Neural cell (in vitro differentiated cells): ENCODE results near the gene NPHP4. TPM values are rescaled to one million over a fixed set of nuclear protein-coding genes. Genes with fewer than 3 reads are reported as not detected.

Experiments
- H2AFZ ChIP-seq: fragments of 200-600, 300-800 bp; sonication (generic), shearing (Covaris generic); 2 replicates; pipeline ENCODE4 v1.6.0; 2014; ENCODE audit warnings: low read depth, mild to moderate bottlenecking, antibody characterized with exemption, low read length, moderate library complexity
- H3F3A ChIP-seq: fragments of 200-600 bp; shearing (Covaris generic); 2 replicates; pipeline ENCODE4 v1.6.1; 2016; ENCODE audit warnings: mild to moderate bottlenecking, moderate library complexity, mixed read lengths, antibody characterized with exemption, low read length; ENCODE audit not compliant: insufficient read depth, poor library complexity, severe bottlenecking
- H3K27ac ChIP-seq: fragments of 200-600, 300-800 bp; sonication (generic), shearing (Covaris generic); 2 replicates; pipeline ENCODE4 v1.5.1; 2014; ENCODE audit warnings: mild to moderate bottlenecking, low read length, moderate library complexity
- H3K27me3 ChIP-seq: fragments of 300-800, 200-600 bp; sonication (generic), shearing (Covaris generic); 2 replicates; pipeline ENCODE4 v1.6.0; 2014; ENCODE audit warnings: mild to moderate bottlenecking, low read depth, low read length, moderate library complexity; ENCODE audit not compliant: insufficient read depth
- H3K36me3 ChIP-seq: fragments of 300-800, 200-600 bp; sonication (generic), shearing (Covaris generic); 2 replicates; pipeline ENCODE4 v1.5.1; 2014; ENCODE audit warnings: mild to moderate bottlenecking, antibody characterized with exemption, low read length, moderate library complexity; ENCODE audit not compliant: insufficient read depth
- H3K4me2 ChIP-seq: fragments of 300-800, 200-600 bp; sonication (generic), shearing (Covaris generic); 2 replicates; pipeline ENCODE4 v1.6.0; 2014; ENCODE audit warnings: mild to moderate bottlenecking, low read length
- H3K4me3 ChIP-seq: fragments of 300-800, 200-600 bp; sonication (generic), shearing (Covaris generic); 2 replicates; pipeline ENCODE4 v1.5.1; 2014; ENCODE audit warnings: mild to moderate bottlenecking, low read length, moderate library complexity
- H3K79me2 ChIP-seq: fragments of 200-600 bp; shearing (Covaris generic); replicated peaks from 2 replicates; pipeline ENCODE4 v1.6.0; 2014; ENCODE audit warnings: mild to moderate bottlenecking, low read length, moderate library complexity; ENCODE audit not compliant: insufficient read depth
- H3K9ac ChIP-seq: fragments of 300-800, 200-600 bp; sonication (generic), shearing (Covaris generic); 2 replicates; pipeline ENCODE4 v1.6.1; 2016; ENCODE audit warnings: mild to moderate bottlenecking, low read length, mixed read lengths
- H3K9me2 ChIP-seq: fragments of 200-600 bp; shearing (Covaris generic); 2 replicates; pipeline ENCODE4 v1.6.1; 2016; ENCODE audit warnings: mild to moderate bottlenecking, low read length, mixed read lengths; ENCODE audit not compliant: insufficient read depth
- H3K9me3 ChIP-seq: fragments of 200-600, 300-800 bp; sonication (generic), shearing (Covaris generic); 2 replicates; pipeline ENCODE4 v1.6.1; 2016; ENCODE audit warnings: mild to moderate bottlenecking, mixed run types, low read length, moderate library complexity, mixed read lengths
- H4K20me1 ChIP-seq: fragments of 200-600 bp; shearing (Covaris generic); 2 replicates; pipeline ENCODE4 v1.6.1; 2016; ENCODE audit warnings: mild to moderate bottlenecking, mixed run types; ENCODE audit not compliant: insufficient read depth
- EP300 ChIP-seq: fragments of 450-650 bp; conservative IDR thresholded peaks from 2 replicates; pipeline ENCODE4 v1.6.1; 2014; ENCODE audit warnings: antibody characterized with exemption, mild to moderate bottlenecking, moderate library complexity; ENCODE audit not compliant: poor library complexity, severe bottlenecking
- EZH2 ChIP-seq: fragments of 200-600, 300-800 bp; shearing (Covaris generic), sonication (generic); IDR thresholded peaks from 2 replicates; pipeline ENCODE4 v1.6.1; 2014; ENCODE audit warnings: antibody characterized with exemption, low read length, borderline replicate concordance, mild to moderate bottlenecking; ENCODE audit not compliant: insufficient read depth, poor library complexity, severe bottlenecking
- MXI1 ChIP-seq: fragments of 450-650 bp; conservative IDR thresholded peaks from 2 replicates; pipeline ENCODE4 v1.6.1; 2014; ENCODE audit warnings: antibody characterized with exemption, mild to moderate bottlenecking; ENCODE audit not compliant: poor library complexity, severe bottlenecking
- POLR2AphosphoS5 ChIP-seq: IDR thresholded peaks from 2 replicates; pipeline ENCODE4 v1.6.1; 2012
- RAD21 ChIP-seq: fragments of 450-650 bp; conservative IDR thresholded peaks from 2 replicates; pipeline ENCODE4 v1.6.1; 2014; ENCODE audit warnings: antibody characterized with exemption, mild to moderate bottlenecking, moderate library complexity
- SMC3 ChIP-seq: fragments of 450-650 bp; conservative IDR thresholded peaks from 2 replicates; pipeline ENCODE4 v1.6.1; 2014; ENCODE audit warnings: antibody characterized with exemption, mild to moderate bottlenecking, moderate library complexity; ENCODE audit not compliant: poor library complexity
- TAF1 ChIP-seq: IDR thresholded peaks from 2 replicates; pipeline ENCODE4 v1.6.1; 2012; ENCODE audit warnings: low read depth
- polyA plus RNA-seq: library from polyadenylated mRNA; depleted of rRNA; stranded (reverse); fragments of >200 nt; gene quantifications from 2 replicates; pipeline ENCODE4 v1.2.3, GENCODE V29; 2014
- TF ChIP-seq, protein P1 (sequence below): IDR thresholded peaks from 2 replicates; pipeline ENCODE4 v1.6.1; 2012; ENCODE audit warnings: borderline replicate concordance
- TF ChIP-seq, protein P2 (sequence below): fragments of 450-650 bp; IDR thresholded peaks from 2 replicates; pipeline ENCODE4 v1.5.1; 2014; ENCODE audit warnings: antibody characterized with exemption, mild to moderate bottlenecking, moderate library complexity; ENCODE audit not compliant: poor library complexity, severe bottlenecking

The NPHP4 gene
- polyA plus RNA-seq, 1 donor from 2014 or later = 17.1 TPM

DNA sequence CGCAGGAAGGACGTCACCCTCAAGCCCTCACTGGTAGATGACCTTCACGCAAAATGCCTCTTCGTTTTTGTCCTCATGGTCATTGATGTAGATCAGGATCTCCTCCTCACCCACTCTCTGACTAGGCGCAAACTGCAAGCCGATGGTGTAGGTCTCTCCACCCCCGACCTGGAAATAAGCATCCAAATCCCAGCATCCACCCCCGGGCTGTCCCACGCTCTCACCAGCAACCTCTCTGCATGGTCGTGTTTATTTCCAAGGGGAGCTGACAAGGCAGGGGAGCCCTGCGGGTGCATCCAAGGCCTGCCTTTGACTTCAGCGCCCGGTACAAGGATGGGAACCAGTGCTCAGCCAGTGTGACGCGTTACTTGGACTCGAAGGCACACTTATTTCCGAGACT lies 129.0 kb downstream of the NPHP4 start:
- no peak overlapping the region for H3K9ac ChIP-seq
- no peaks in the 10 kb centered on the region for H3K9me2 ChIP-seq
- TF ChIP-seq, protein P1, sequence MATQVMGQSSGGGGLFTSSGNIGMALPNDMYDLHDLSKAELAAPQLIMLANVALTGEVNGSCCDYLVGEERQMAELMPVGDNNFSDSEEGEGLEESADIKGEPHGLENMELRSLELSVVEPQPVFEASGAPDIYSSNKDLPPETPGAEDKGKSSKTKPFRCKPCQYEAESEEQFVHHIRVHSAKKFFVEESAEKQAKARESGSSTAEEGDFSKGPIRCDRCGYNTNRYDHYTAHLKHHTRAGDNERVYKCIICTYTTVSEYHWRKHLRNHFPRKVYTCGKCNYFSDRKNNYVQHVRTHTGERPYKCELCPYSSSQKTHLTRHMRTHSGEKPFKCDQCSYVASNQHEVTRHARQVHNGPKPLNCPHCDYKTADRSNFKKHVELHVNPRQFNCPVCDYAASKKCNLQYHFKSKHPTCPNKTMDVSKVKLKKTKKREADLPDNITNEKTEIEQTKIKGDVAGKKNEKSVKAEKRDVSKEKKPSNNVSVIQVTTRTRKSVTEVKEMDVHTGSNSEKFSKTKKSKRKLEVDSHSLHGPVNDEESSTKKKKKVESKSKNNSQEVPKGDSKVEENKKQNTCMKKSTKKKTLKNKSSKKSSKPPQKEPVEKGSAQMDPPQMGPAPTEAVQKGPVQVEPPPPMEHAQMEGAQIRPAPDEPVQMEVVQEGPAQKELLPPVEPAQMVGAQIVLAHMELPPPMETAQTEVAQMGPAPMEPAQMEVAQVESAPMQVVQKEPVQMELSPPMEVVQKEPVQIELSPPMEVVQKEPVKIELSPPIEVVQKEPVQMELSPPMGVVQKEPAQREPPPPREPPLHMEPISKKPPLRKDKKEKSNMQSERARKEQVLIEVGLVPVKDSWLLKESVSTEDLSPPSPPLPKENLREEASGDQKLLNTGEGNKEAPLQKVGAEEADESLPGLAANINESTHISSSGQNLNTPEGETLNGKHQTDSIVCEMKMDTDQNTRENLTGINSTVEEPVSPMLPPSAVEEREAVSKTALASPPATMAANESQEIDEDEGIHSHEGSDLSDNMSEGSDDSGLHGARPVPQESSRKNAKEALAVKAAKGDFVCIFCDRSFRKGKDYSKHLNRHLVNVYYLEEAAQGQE = no peak
- no peak for TF ChIP-seq EP300
- TF ChIP-seq, protein P2, sequence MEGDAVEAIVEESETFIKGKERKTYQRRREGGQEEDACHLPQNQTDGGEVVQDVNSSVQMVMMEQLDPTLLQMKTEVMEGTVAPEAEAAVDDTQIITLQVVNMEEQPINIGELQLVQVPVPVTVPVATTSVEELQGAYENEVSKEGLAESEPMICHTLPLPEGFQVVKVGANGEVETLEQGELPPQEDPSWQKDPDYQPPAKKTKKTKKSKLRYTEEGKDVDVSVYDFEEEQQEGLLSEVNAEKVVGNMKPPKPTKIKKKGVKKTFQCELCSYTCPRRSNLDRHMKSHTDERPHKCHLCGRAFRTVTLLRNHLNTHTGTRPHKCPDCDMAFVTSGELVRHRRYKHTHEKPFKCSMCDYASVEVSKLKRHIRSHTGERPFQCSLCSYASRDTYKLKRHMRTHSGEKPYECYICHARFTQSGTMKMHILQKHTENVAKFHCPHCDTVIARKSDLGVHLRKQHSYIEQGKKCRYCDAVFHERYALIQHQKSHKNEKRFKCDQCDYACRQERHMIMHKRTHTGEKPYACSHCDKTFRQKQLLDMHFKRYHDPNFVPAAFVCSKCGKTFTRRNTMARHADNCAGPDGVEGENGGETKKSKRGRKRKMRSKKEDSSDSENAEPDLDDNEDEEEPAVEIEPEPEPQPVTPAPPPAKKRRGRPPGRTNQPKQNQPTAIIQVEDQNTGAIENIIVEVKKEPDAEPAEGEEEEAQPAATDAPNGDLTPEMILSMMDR = no peak
- TF ChIP-seq POLR2AphosphoS5 = no peak
- no peak for TF ChIP-seq TAF1
- no peak for TF ChIP-seq SMC3
- no peak for TF ChIP-seq MXI1
- no peaks in the 10 kb centered on the region for H3K36me3 ChIP-seq
- no peaks in the 10 kb centered on the region for H4K20me1 ChIP-seq
- H3K4me3 ChIP-seq = no peak overlapping the region
- H3K79me2 ChIP-seq = no peaks in the 10 kb centered on the region
- H3K9me3 ChIP-seq = no peaks in the 10 kb centered on the region
- no peak overlapping the region for H2AFZ ChIP-seq
- H3K27ac ChIP-seq = no peak overlapping the region
- no peaks in the 10 kb centered on the region for H3K27me3 ChIP-seq
- H3K4me2 ChIP-seq = no peak overlapping the region
- no peaks in the 10 kb centered on the region for H3F3A ChIP-seq

DNA sequence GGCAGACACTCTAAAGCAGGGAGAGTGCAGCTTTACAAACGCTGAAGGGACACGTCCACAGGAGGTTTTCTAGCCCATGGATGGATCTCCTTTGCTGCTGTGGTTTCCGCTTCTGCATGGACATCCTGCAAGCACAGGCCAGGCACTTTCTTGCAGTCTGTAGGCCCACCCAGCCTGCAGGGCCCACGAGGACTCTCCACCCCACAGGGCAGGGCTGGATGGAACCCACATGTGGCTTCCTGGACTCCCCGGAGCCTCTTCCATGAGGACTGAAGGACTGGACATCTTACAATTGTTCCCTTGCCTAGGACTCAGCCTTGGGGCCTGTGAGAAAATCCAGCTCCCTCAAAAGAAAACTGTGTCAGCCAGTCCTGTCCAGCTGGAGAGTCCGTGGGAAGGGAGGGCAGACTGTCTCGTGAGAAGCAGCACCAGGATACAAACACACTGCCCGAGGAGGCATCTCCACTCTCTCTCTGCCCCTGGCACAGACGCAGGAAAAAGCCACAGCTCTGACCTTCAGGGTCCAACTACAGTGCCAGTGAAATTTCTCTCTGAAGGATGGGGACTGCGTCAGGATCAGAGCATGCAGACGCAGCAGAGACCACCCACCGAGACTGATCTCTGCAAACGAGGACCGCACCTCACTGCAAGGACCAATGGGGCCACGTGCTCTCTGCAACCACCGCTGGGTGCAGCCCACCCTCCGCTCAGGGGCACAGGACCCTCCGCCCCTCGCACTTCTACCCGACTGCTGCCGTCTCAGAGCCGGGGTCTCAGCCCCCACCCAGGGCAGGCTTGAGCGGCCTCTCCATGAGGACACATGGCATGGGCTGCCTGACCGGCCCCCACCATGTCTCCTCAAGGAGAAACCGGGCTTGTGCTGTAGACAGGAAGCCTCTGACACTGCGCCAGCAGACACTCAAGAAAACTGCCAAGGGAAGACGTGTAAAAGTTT lies 130.1 kb downstream of the NPHP4 start:
- H3K9me2 ChIP-seq = no peaks in the 10 kb centered on the region
- H2AFZ ChIP-seq = no peak overlapping the region
- H3K4me2 ChIP-seq = no peak overlapping the region
- H3K27me3 ChIP-seq = no peaks in the 10 kb centered on the region
- no peaks in the 10 kb centered on the region for H3K9me3 ChIP-seq
- no peak overlapping the region for H3K9ac ChIP-seq
- TF ChIP-seq EZH2 (no peak), EP300 (no peak), RAD21 (no peak), POLR2AphosphoS5 (no peak), TAF1 (no peak), SMC3 (no peak), MXI1 (no peak)
- TF ChIP-seq, protein P2 = no peak
- TF ChIP-seq, protein P1 = no peak
- H3K27ac ChIP-seq = no peak overlapping the region
- no peaks in the 10 kb centered on the region for H3F3A ChIP-seq
- H4K20me1 ChIP-seq = no peaks in the 10 kb centered on the region
- no peaks in the 10 kb centered on the region for H3K79me2 ChIP-seq
- H3K4me3 ChIP-seq = no peak overlapping the region
- no peaks in the 10 kb centered on the region for H3K36me3 ChIP-seq
